Adrenal gland (tissue), 5 donors: Measurements from ENCODE around the gene MYO5B.

Experiments
- POLR2A ChIP-seq, 2 donors: fragments of 450-650 bp; IDR thresholded peaks; one replicate each; pipeline ENCODE4 v1.6.1; 2017; ENCODE audit warnings: antibody characterized with exemption in 2 of 2, mild to moderate bottlenecking in 2 of 2, moderate library complexity in 1 of 2
- TF ChIP-seq, protein P1 (sequence below), 6 experiments: fragments of 450-650 bp in 4 of 6; fragments of 200-600 bp in 2 of 6; sonication (generic) in 1 of 6; IDR thresholded peaks; 1 replicate in 5 of 6; 2 replicates in 1 of 6; pipeline versions ENCODE4 v1.5.1 to v1.8.0; 2016 to 2021; ENCODE audit warnings: antibody characterized with exemption in 6 of 6, mild to moderate bottlenecking in 2 of 6, moderate library complexity in 1 of 6
- donor health status: DM: no; HTN: no; CAD: no.

DNA sequence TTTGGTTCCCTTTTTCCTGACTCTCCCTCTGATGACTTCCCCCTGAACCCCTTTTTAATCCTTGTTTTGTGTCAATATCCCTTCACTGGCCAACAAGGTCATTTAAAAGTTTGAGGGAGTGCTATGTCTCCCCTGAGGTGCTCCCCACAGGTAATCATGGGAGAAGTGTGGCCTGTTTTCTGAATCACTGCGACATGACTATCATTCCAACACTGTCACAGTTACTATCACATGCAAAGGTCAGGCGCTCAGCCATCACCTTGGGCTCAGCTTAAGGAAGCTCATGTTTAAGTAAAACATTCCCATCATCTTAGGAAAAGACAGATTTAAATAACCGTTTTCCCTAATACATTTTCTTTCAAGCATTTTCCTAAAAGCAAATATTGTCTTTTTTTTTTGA lies 360.7 kb downstream of the MYO5B start:
- TF ChIP-seq POLR2A (IDR thresholded peaks at IDR 0.05): no peak
- TF ChIP-seq, protein P1, sequence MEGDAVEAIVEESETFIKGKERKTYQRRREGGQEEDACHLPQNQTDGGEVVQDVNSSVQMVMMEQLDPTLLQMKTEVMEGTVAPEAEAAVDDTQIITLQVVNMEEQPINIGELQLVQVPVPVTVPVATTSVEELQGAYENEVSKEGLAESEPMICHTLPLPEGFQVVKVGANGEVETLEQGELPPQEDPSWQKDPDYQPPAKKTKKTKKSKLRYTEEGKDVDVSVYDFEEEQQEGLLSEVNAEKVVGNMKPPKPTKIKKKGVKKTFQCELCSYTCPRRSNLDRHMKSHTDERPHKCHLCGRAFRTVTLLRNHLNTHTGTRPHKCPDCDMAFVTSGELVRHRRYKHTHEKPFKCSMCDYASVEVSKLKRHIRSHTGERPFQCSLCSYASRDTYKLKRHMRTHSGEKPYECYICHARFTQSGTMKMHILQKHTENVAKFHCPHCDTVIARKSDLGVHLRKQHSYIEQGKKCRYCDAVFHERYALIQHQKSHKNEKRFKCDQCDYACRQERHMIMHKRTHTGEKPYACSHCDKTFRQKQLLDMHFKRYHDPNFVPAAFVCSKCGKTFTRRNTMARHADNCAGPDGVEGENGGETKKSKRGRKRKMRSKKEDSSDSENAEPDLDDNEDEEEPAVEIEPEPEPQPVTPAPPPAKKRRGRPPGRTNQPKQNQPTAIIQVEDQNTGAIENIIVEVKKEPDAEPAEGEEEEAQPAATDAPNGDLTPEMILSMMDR (IDR thresholded peaks at IDR 0.05): no peak
